Measurements from ENCODE around the gene EXOC2.
"Not testable (repeated sequence)": the region's sequence is repeated elsewhere in the genome, so short reads cannot be mapped to it uniquely, and the experiment has no call there.

EXOC2 gene

GRCh38 chr6:701215-701614 lies 8.3 kb upstream of the EXOC2 start:
- Histone ChIP-seq H3K9me3 (ENCODE audit: insufficient read depth, low read length) (no peaks in the 10 kb centered on the region), H3K4me2 (ENCODE audit: low read length) (no peak overlapping the region), H3K36me3 (replicated peaks; ENCODE audit: low read depth, low read length) (no peaks in the 10 kb centered on the region), H3K27me3 (ENCODE audit: low read depth, low read length) (no peaks in the 10 kb centered on the region), H3K9ac (ENCODE audit: low read length) (no peak overlapping the region), H4K20me1 (ENCODE audit: insufficient read depth, low read length) (no peaks in the 10 kb centered on the region), H3K4me3 (ENCODE audit: low read length) (no peak overlapping the region), H3K27ac (ENCODE audit: low read length) (no peak overlapping the region), H3K79me2 (ENCODE audit: low read length) (no peaks in the 10 kb centered on the region), H3K4me1 (ENCODE audit: low read length) (no peaks in the 10 kb centered on the region), H2AFZ (ENCODE audit: low read depth, low read length) (no peak overlapping the region)
- TF ChIP-seq CTCF (IDR thresholded peaks at IDR 0.05; ENCODE audit: low read depth, low read length) (no peak), EZH2phosphoT487 (IDR thresholded peaks at IDR 0.05; ENCODE audit: low read depth) (no peak)

- TF ChIP-seq EZH2phosphoT487 (IDR thresholded peaks at IDR 0.05; ENCODE audit: low read depth), result no peak
- Histone ChIP-seq H3K36me3 (replicated peaks; ENCODE audit: low read depth, low read length) (no peaks in the 10 kb centered on the region), H3K27ac (ENCODE audit: low read length) (no peak overlapping the region), H2AFZ (ENCODE audit: low read depth, low read length) (no peak overlapping the region), H3K4me3 (ENCODE audit: low read length) (no peak overlapping the region), H3K9me3 (ENCODE audit: insufficient read depth, low read length) (no peaks in the 10 kb centered on the region), H3K4me1 (ENCODE audit: low read length) (no peaks in the 10 kb centered on the region), H3K4me2 (ENCODE audit: low read length) (no peak overlapping the region), H4K20me1 (ENCODE audit: insufficient read depth, low read length) (no peaks in the 10 kb centered on the region), H3K79me2 (ENCODE audit: low read length) (no peaks in the 10 kb centered on the region), H3K27me3 (ENCODE audit: low read depth, low read length) (no peaks in the 10 kb centered on the region), H3K9ac (ENCODE audit: low read length) (no peak overlapping the region)
Measured at GRCh38 chr6:700490-700889, 7.6 kb upstream of the EXOC2 start.

GRCh38 chr6:699319-699718 lies 6.4 kb upstream of the EXOC2 start:
- H3K9me3 ChIP-seq (ENCODE audit: insufficient read depth, low read length), result no peaks in the 10 kb centered on the region
- H3K36me3 ChIP-seq (replicated peaks; ENCODE audit: low read depth, low read length), result no peaks in the 10 kb centered on the region
- TF ChIP-seq EZH2phosphoT487 (IDR thresholded peaks at IDR 0.05; ENCODE audit: low read depth), result no peak
- TF ChIP-seq CTCF (IDR thresholded peaks at IDR 0.05; ENCODE audit: low read depth, low read length), result no peak
- H3K9ac ChIP-seq (ENCODE audit: low read length), result no peak overlapping the region
- H3K27ac ChIP-seq (ENCODE audit: low read length), result no peak overlapping the region
- H4K20me1 ChIP-seq (ENCODE audit: insufficient read depth, low read length), result no peaks in the 10 kb centered on the region
- H3K79me2 ChIP-seq (ENCODE audit: low read length), result no peaks in the 10 kb centered on the region
- no peaks in the 10 kb centered on the region for H3K27me3 ChIP-seq (ENCODE audit: low read depth, low read length)
- H2AFZ ChIP-seq (ENCODE audit: low read depth, low read length), result no peak overlapping the region
- no peak overlapping the region for H3K4me3 ChIP-seq (ENCODE audit: low read length)
- no peak overlapping the region for H3K4me2 ChIP-seq (ENCODE audit: low read length)
- no peaks in the 10 kb centered on the region for H3K4me1 ChIP-seq (ENCODE audit: low read length)

- peaks cover 13% of the 10 kb centered on the region for H3K4me1 ChIP-seq (ENCODE audit: low read length)
- H4K20me1 ChIP-seq (ENCODE audit: insufficient read depth, low read length); H3K4me3 ChIP-seq (ENCODE audit: low read length); H3K36me3 ChIP-seq (replicated peaks; ENCODE audit: low read depth, low read length); H3K27ac ChIP-seq (ENCODE audit: low read length); H3K4me2 ChIP-seq (ENCODE audit: low read length); H3K9me3 ChIP-seq (ENCODE audit: insufficient read depth, low read length); H3K9ac ChIP-seq (ENCODE audit: low read length); H2AFZ ChIP-seq (ENCODE audit: low read depth, low read length); H3K27me3 ChIP-seq (ENCODE audit: low read depth, low read length): not testable (repeated sequence)
- H3K79me2 ChIP-seq (ENCODE audit: low read length), result peaks cover 27% of the 10 kb centered on the region
Measured at GRCh38 chr6:694431-695126, 1.6 kb upstream of the EXOC2 start.

- H3K36me3 ChIP-seq (replicated peaks; ENCODE audit: low read depth, low read length), result peaks cover 5% of the 10 kb centered on the region
- H3K79me2 ChIP-seq (ENCODE audit: low read length), result peaks cover 28% of the 10 kb centered on the region
- H3K27me3 ChIP-seq (ENCODE audit: low read depth, low read length), result no peaks in the 10 kb centered on the region
- H3K4me3 ChIP-seq (ENCODE audit: low read length), result peak overlapping the region; percentile 79
- TF ChIP-seq EZH2phosphoT487 (IDR thresholded peaks at IDR 0.05; ENCODE audit: low read depth) (no peak), CTCF (IDR thresholded peaks at IDR 0.05; ENCODE audit: low read depth, low read length) (no peak)
- H3K4me2 ChIP-seq (ENCODE audit: low read length), result peak overlapping the region; percentile 96
- no peaks in the 10 kb centered on the region for H4K20me1 ChIP-seq (ENCODE audit: insufficient read depth, low read length)
- peaks cover 13% of the 10 kb centered on the region for H3K4me1 ChIP-seq (ENCODE audit: low read length)
- H3K9ac ChIP-seq (ENCODE audit: low read length), result peak overlapping the region; percentile 77
- no peak overlapping the region for H3K27ac ChIP-seq (ENCODE audit: low read length)
- no peaks in the 10 kb centered on the region for H3K9me3 ChIP-seq (ENCODE audit: insufficient read depth, low read length)
- H2AFZ ChIP-seq (ENCODE audit: low read depth, low read length), result no peak overlapping the region
Measured at GRCh38 chr6:693723-694009, 727 bp upstream of the EXOC2 start.
